Neural progenitor cell (in vitro differentiated cells): ENCODE results near the gene VSIG8.

ENCODE experiments used
- CTCF ChIP-seq: fragments of 200-600 bp; sonication (generic); IDR thresholded peaks from 2 replicates; pipeline ENCODE4 v1.5.1; 2017; ENCODE audit warnings: antibody characterized with exemption, mild to moderate bottlenecking
- EZH2 ChIP-seq: fragments of 200-600 bp; sonication (generic); IDR thresholded peaks from 2 replicates; pipeline ENCODE4 v1.6.1; 2017; ENCODE audit warnings: antibody characterized with exemption, mild to moderate bottlenecking, moderate library complexity
- EZH2phosphoT487 ChIP-seq: fragments of 200-600 bp; sonication (generic); IDR thresholded peaks from 2 replicates; pipeline ENCODE4 v1.6.1; 2017; ENCODE audit warnings: antibody characterized with exemption

- TF ChIP-seq CTCF, result no peak
- no peak for TF ChIP-seq EZH2
- no peak for TF ChIP-seq EZH2phosphoT487
Measured at GRCh38 chr1:159881622-159882526, 19.4 kb upstream of the VSIG8 start.
